BLaER1 (cell line): ENCODE data around the gene SDCCAG8.

Source experiments
- H3K27ac ChIP-seq: shearing (Covaris generic); formaldehyde crosslinking; 2 replicates; pipeline ENCODE4 v1.8.1; 2022
- H3K27me3 ChIP-seq: shearing (Covaris generic); formaldehyde crosslinking; 2 replicates; pipeline ENCODE4 v1.8.1; 2022
- H3K36me3 ChIP-seq: shearing (Covaris generic); formaldehyde crosslinking; 2 replicates; pipeline ENCODE4 v1.8.1; 2022
- H3K4me1 ChIP-seq: shearing (Covaris generic); formaldehyde crosslinking; 2 replicates; pipeline ENCODE4 v1.8.1; 2022
- H3K4me2 ChIP-seq: shearing (Covaris generic); formaldehyde crosslinking; 2 replicates; pipeline ENCODE4 v1.8.1; 2022
- H3K4me3 ChIP-seq: shearing (Covaris generic); formaldehyde crosslinking; 2 replicates; pipeline ENCODE4 v1.8.1; 2022
- H3K9ac ChIP-seq: shearing (Covaris generic); formaldehyde crosslinking; 2 replicates; pipeline ENCODE4 v1.8.1; 2022
- H3K9me3 ChIP-seq: shearing (Covaris generic); formaldehyde crosslinking; 2 replicates; pipeline ENCODE4 v1.8.1; 2022
- H4K20me1 ChIP-seq: shearing (Covaris generic); formaldehyde crosslinking; 2 replicates; pipeline ENCODE4 v1.8.1; 2022
- Cebpa-rat ChIP-seq: shearing (Covaris generic); IDR thresholded peaks from 2 replicates; pipeline ENCODE4 v1.8.1; 2022

SDCCAG8 gene

GRCh38 chr1:243499711-243500110 lies 243.9 kb downstream of the SDCCAG8 start:
- Histone ChIP-seq H3K27ac (no peak overlapping the region), H4K20me1 (no peaks in the 10 kb centered on the region), H3K9ac (no peak overlapping the region), H3K27me3 (no peaks in the 10 kb centered on the region), H3K4me3 (no peak overlapping the region), H3K4me1 (peaks cover 37% of the 10 kb centered on the region), H3K36me3 (peaks cover 15% of the 10 kb centered on the region), H3K9me3 (no peaks in the 10 kb centered on the region), H3K4me2 (no peak overlapping the region)
- TF ChIP-seq Cebpa-rat, result no peak

GRCh38 chr1:243500512-243500911 lies 244.7 kb downstream of the SDCCAG8 start:
- Histone ChIP-seq H3K27me3 (no peaks in the 10 kb centered on the region), H4K20me1 (no peaks in the 10 kb centered on the region), H3K36me3 (peaks cover 15% of the 10 kb centered on the region), H3K4me2 (no peak overlapping the region), H3K4me3 (no peak overlapping the region), H3K4me1 (peaks cover 35% of the 10 kb centered on the region), H3K9me3 (no peaks in the 10 kb centered on the region), H3K9ac (no peak overlapping the region), H3K27ac (no peak overlapping the region)
- no peak for TF ChIP-seq Cebpa-rat

- H4K20me1 ChIP-seq, result no peaks in the 10 kb centered on the region
- H3K27me3 ChIP-seq, result no peaks in the 10 kb centered on the region
- no peak overlapping the region for H3K9ac ChIP-seq
- no peak overlapping the region for H3K4me2 ChIP-seq
- no peak overlapping the region for H3K27ac ChIP-seq
- no peak for TF ChIP-seq Cebpa-rat
- H3K9me3 ChIP-seq, result no peaks in the 10 kb centered on the region
- peaks cover 35% of the 10 kb centered on the region for H3K4me1 ChIP-seq
- peaks cover 15% of the 10 kb centered on the region for H3K36me3 ChIP-seq
- no peak overlapping the region for H3K4me3 ChIP-seq
These were observed 245.2 kb downstream of the SDCCAG8 start for GRCh38 chr1:243501002-243501401.

GRCh38 chr1:243503155-243503554 lies 247.3 kb downstream of the SDCCAG8 start:
- Histone ChIP-seq H3K9me3 (no peaks in the 10 kb centered on the region), H4K20me1 (no peaks in the 10 kb centered on the region), H3K36me3 (peaks cover 6% of the 10 kb centered on the region), H3K9ac (no peak overlapping the region), H3K27me3 (no peaks in the 10 kb centered on the region), H3K4me3 (no peak overlapping the region), H3K4me2 (no peak overlapping the region), H3K4me1 (peaks cover 46% of the 10 kb centered on the region), H3K27ac (no peak overlapping the region)
- TF ChIP-seq Cebpa-rat, result no peak

GRCh38 chr1:243505986-243506689 lies 250.3 kb downstream of the SDCCAG8 start:
- no peaks in the 10 kb centered on the region for H4K20me1 ChIP-seq
- H3K27ac ChIP-seq, result peak overlapping the region; percentile 70
- H3K9me3 ChIP-seq, result no peaks in the 10 kb centered on the region
- peak overlapping the region; percentile 59 for H3K9ac ChIP-seq
- no peak for TF ChIP-seq Cebpa-rat
- H3K4me2 ChIP-seq, result peak overlapping the region; percentile 84
- peaks cover 49% of the 10 kb centered on the region for H3K4me1 ChIP-seq
- H3K4me3 ChIP-seq, result peak overlapping the region; percentile 49
- peaks cover 13% of the 10 kb centered on the region for H3K36me3 ChIP-seq
- no peaks in the 10 kb centered on the region for H3K27me3 ChIP-seq

GRCh38 chr1:243507001-243507671 lies 251.3 kb downstream of the SDCCAG8 start:
- peaks cover 16% of the 10 kb centered on the region for H3K36me3 ChIP-seq
- H3K4me2 ChIP-seq, result peak overlapping the region; percentile 84
- H3K27me3 ChIP-seq, result no peaks in the 10 kb centered on the region
- peak overlapping the region; percentile 59; the same call in 1 of the 2 replicates for H3K9ac ChIP-seq
- H3K4me1 ChIP-seq, result peaks cover 49% of the 10 kb centered on the region
- no peaks in the 10 kb centered on the region for H3K9me3 ChIP-seq
- H3K27ac ChIP-seq, result peak overlapping the region; percentile 70
- TF ChIP-seq Cebpa-rat, result no peak
- H3K4me3 ChIP-seq, result peak overlapping the region; percentile 49
- H4K20me1 ChIP-seq, result no peaks in the 10 kb centered on the region

GRCh38 chr1:243507672-243508302 lies 251.9 kb downstream of the SDCCAG8 start:
- Histone ChIP-seq H3K4me2 (peak overlapping the region; percentile 84), H3K9ac (peak overlapping the region; percentile 59), H3K4me1 (peaks cover 55% of the 10 kb centered on the region), H3K4me3 (peak overlapping the region; percentile 49), H3K27ac (peak overlapping the region; percentile 70), H3K36me3 (peaks cover 14% of the 10 kb centered on the region), H4K20me1 (no peaks in the 10 kb centered on the region), H3K9me3 (no peaks in the 10 kb centered on the region), H3K27me3 (no peaks in the 10 kb centered on the region)
- no peak for TF ChIP-seq Cebpa-rat

GRCh38 chr1:243508303-243508713 lies 252.5 kb downstream of the SDCCAG8 start:
- peaks cover 61% of the 10 kb centered on the region for H3K4me1 ChIP-seq
- H3K4me3 ChIP-seq, result peak overlapping the region; percentile 49; the same call in 1 of the 2 replicates
- no peaks in the 10 kb centered on the region for H3K27me3 ChIP-seq
- TF ChIP-seq Cebpa-rat, result no peak
- H3K9ac ChIP-seq, result peak overlapping the region; percentile 59
- H3K4me2 ChIP-seq, result peak overlapping the region; percentile 84
- H3K9me3 ChIP-seq, result no peaks in the 10 kb centered on the region
- no peaks in the 10 kb centered on the region for H4K20me1 ChIP-seq
- peaks cover 14% of the 10 kb centered on the region for H3K36me3 ChIP-seq
- H3K27ac ChIP-seq, result peak overlapping the region; percentile 70

- H3K4me3 ChIP-seq, result no peak overlapping the region
- H3K27ac ChIP-seq, result peak overlapping the region; percentile 70
- peaks cover 14% of the 10 kb centered on the region for H3K36me3 ChIP-seq
- H3K4me2 ChIP-seq, result peak overlapping the region; percentile 84
- H3K9me3 ChIP-seq, result no peaks in the 10 kb centered on the region
- TF ChIP-seq Cebpa-rat, result no peak
- H3K9ac ChIP-seq, result peak overlapping the region; percentile 59; the same call in 1 of the 2 replicates
- peaks cover 67% of the 10 kb centered on the region for H3K4me1 ChIP-seq
- H4K20me1 ChIP-seq, result no peaks in the 10 kb centered on the region
- H3K27me3 ChIP-seq, result no peaks in the 10 kb centered on the region
These were observed 253.1 kb downstream of the SDCCAG8 start for GRCh38 chr1:243508943-243509342.

- no peak overlapping the region for H3K4me3 ChIP-seq
- H3K9me3 ChIP-seq, result no peaks in the 10 kb centered on the region
- no peak overlapping the region for H3K9ac ChIP-seq
- H3K36me3 ChIP-seq, result peaks cover 14% of the 10 kb centered on the region
- H4K20me1 ChIP-seq, result no peaks in the 10 kb centered on the region
- peaks cover 65% of the 10 kb centered on the region for H3K4me1 ChIP-seq
- TF ChIP-seq Cebpa-rat, result no peak
- no peak overlapping the region for H3K27ac ChIP-seq
- no peak overlapping the region for H3K4me2 ChIP-seq
- H3K27me3 ChIP-seq, result no peaks in the 10 kb centered on the region
These were observed 255.1 kb downstream of the SDCCAG8 start for GRCh38 chr1:243510928-243511327.
